H1 (cell line): ENCODE data around the gene TAF12.

ENCODE experiments used
- ASH2L ChIP-seq: fragments of 200-600, 300-600 bp; sonication (generic); IDR thresholded peaks from one replicate; pipeline ENCODE4 v1.7.1; 2017; ENCODE audit warnings: low read length
- TBP ChIP-seq: IDR thresholded peaks from 2 replicates; pipeline ENCODE4 v1.6.1; 2011; ENCODE audit warnings: low read depth, low read length, improper control_type of control experiment

- TF ChIP-seq TBP = no peak
- no peak for TF ChIP-seq ASH2L
Measured at GRCh38 chr1:28604411-28604810, 38.5 kb downstream of the TAF12 start.
